HG03045 (cell line): ENCODE results near the gene TAS2R42.

Experiments
- ATAC-seq: cut with Tn5 transposase; IDR thresholded peaks from one replicate; pipeline ENCODE4 v1.9.1; 2021; ENCODE audit warnings: mild to moderate bottlenecking, moderate library complexity; ENCODE audit not compliant: unreplicated experiment

The TAS2R42 gene, protein sequence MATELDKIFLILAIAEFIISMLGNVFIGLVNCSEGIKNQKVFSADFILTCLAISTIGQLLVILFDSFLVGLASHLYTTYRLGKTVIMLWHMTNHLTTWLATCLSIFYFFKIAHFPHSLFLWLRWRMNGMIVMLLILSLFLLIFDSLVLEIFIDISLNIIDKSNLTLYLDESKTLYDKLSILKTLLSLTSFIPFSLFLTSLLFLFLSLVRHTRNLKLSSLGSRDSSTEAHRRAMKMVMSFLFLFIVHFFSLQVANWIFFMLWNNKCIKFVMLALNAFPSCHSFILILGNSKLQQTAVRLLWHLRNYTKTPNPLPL

DNA sequence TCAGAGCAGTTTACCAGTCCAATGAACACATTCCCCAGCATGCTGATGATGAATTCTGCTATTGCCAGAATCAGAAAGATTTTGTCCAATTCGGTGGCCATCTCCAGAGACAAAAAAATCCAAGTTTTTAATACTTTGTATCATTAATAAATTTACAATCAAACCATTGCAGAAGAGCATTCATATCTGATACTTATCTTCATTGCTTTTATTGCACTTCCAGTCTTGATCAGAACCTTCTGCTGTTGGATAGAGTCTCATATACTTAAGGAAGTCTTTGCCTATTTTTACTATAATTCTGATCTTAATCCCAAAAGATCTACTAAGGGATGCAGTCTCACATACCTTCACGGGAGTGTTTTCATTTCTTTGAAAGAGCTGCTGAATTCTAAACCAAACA is at the start of gene TAS2R42:
TAS2R42 (minus strand) TSS at position 101 of the 400 bp plus-strand sequence; CDS start at position 101, 0 bp downstream.
- ATAC-seq = no peak

DNA sequence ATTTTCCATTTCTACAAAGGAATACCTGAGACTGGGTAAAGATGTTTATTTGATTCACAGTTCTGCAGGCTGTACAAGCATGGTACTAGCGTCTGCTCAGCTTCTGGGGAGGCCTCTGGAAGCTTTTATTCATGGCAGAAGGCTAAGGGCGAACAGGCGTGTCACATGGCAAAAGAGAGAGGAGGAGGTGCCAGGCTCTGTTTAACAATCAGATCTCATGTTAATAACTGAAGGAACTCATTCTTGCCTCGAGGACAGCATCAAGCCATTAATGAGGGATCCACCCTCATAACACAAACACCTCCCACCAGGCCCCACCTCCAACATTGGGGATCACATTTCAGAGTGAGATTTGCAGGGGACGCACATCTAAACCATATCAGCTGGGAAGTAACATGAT is 46.8 kb upstream of the TAS2R42 start:
- ATAC-seq = no peak

DNA sequence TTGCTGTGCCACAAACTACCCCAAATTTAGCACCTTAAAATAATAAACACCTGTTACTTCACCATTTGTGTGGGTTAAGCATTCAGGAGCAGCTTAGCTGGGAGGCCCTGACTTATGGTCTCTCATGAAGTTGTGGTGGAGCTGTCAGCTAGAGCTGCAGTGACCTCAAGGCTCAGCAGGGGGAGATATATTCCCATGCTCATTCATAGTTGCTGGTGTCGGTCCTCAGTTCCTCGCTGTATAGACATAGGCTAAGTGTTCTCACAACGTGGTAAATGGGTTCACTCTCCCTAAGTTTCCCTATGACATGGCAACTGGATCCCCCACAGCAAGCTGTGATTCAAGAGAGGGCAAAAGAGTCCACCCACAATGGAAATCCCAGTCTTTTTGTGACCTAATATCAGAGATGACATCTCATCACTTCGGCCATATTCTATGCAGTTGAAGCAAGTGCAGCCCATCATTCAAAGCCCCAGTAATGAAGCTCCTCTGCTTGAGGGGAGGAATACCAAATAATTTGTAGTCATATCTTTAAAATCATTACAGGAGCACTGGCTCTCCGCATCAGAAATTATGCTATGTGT is 41.7 kb upstream of the TAS2R42 start:
- ATAC-seq = no peak

- no peak for ATAC-seq
Observed at GRCh38 chr12:11227373-11227772, 40.6 kb upstream of the TAS2R42 start.

GRCh38 chr12:11209113-11209512 is 22.4 kb upstream of the TAS2R42 start:
- no peak for ATAC-seq

GRCh38 chr12:11204173-11204572 is 17.4 kb upstream of the TAS2R42 start:
- ATAC-seq = no peak

DNA sequence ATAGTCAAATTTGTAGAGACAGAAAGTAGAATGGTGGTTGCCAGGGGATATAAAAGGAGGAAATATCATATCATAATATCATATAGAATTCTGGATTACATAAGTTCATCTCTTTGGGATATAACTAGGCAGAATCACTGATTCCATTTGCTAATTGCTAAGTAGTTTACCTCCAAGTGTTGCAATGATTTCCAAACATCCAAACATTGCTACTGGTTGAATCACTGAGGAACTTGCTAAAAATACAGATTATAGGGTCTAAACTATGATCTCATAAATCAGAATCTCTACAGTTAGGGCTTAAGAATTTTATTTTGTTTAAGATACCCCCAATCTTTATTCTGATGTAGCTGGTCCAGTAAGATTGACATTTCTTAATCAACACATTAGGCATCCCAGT is 16.1 kb upstream of the TAS2R42 start:
- ATAC-seq = no peak

DNA sequence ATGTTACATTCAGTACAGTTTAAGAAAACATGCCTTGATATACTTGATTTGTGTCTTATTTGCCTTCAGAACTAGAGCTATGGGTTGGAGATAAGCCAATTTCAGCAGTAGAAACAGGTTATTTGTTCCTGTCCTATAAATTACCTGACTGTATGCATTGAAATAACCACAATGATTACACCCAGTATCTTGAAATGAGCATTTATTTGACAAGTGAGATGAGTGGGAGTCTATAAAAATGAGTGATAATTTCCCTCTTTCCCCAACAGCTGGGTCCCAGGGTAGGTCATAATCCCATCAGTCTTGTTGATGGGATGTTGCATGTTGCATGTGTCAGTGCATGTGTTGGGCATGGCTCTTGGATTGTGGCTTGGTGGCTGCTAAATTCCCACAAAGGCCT is 3.7 kb downstream of the TAS2R42 start:
- no peak for ATAC-seq

DNA sequence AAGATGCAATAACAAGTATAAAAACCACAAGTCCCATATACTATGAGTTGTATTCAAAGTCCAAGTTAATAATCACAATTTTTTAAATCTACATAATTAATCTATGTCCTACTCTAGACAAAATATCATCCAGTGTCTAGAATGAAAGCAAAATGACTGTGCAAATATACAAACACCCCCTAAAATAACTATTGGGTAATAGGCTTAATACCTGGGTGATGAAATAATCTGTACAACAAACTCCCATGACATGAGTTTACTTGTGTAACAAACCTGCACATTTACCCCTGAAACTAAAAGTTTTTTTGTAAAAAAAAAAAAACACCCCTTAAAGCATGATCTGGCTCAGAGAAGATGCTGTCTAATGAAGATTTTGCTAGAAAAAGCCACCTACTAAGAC is 4.2 kb downstream of the TAS2R42 start:
- ATAC-seq = no peak

- ATAC-seq = no peak
Observed at GRCh38 chr12:11178250-11178649, 8.5 kb downstream of the TAS2R42 start.

GRCh38 chr12:11174022-11174421 is 12.7 kb downstream of the TAS2R42 start:
- no peak for ATAC-seq

DNA sequence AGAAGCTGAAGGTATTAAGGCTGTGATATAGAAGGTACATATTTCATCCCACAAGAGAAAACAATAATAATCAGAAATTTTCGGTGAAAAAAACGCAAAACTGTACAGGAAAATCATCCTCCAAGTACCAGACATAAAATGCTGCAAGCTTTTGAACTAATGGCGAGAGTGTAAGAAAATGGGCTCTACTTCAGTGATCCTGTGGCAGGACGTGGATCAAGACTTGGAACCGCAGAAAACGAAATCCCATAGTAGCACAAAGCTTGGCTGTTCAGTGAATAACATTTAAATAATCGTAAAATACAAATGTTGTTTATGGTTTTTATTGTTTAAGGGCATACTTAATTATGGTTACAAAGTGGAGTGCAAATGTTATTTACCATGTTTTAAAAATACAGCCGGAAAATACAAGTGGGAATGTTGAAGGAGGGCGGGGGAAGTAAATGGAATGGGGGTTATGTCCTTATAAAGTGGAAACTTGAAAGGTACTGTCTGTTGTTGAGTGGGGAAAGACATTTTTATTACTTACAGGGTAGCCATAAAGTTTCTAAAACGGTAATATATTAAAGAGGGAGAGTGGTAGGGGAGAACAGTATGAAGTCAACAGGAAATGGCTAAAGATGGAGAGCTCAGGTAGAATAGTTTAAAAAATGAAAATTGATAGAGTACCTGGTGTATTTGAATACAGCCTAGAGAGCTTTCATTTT is 14.6 kb downstream of the TAS2R42 start:
- no peak for ATAC-seq

DNA sequence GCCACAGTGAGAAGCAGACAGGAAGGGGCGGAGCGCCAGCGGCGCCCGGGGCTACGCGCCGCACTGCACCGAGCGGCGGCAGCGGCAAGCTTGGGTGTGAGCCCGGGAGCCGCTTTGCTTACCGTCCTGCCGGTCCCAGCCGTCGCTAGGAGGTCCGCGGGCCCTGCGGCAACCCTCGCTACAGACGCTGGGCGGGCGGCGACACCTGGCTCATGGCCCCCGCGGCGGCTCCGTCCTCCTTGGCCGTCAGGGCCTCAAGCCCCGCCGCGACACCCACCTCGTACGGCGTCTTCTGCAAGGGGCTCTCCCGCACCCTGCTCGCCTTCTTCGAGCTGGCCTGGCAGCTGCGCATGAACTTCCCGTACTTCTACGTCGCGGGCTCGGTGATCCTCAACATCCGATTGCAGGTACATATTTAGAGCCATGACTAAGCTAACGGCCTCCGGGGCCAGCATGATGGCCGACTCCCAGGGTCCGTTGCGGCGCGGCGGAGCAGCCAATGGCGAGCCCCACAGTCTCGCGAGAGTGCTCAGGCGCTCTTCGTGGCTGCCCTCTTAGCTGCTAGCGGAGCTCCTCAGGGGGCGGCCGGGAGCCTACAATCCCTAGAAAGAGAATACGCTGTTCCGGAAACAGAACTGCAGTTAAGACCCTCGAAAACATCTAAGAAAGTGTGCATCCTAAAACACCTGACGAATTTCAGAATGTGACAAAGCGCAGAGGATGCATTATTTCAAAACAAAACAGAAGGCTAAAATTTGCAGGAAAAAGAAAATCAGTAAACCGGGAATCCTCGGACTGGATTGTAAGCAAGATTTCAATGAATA is 15.4 kb downstream of the TAS2R42 start, which contains the start of gene SMIM10L1:
SMIM10L1 (plus strand) TSS at position 50 of the 824 bp plus-strand sequence; CDS start at position 213, 163 bp downstream.
- ATAC-seq = peak; percentile 98

- ATAC-seq = no peak
Observed at GRCh38 chr12:11170810-11171144, 16.0 kb downstream of the TAS2R42 start.

DNA sequence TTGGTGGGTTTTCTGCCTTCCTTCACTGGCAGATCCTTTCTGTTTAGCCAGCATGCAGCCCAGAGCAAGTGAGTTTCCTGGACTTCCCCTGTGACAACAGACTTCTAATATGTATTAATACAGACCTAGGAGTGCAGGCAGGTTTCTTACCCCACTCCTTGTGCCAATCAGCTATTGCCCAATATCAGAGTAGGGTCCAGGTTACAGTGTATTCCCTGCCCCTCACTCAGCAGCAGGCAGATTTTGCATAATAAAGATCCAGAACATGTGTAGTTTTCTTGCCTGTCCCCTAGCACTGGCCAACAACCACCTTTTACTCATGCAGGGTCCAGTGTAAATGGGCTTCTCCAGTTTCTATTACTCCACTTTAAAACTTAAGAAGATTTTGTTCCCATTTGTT is 20.4 kb downstream of the TAS2R42 start:
- no peak for ATAC-seq

DNA sequence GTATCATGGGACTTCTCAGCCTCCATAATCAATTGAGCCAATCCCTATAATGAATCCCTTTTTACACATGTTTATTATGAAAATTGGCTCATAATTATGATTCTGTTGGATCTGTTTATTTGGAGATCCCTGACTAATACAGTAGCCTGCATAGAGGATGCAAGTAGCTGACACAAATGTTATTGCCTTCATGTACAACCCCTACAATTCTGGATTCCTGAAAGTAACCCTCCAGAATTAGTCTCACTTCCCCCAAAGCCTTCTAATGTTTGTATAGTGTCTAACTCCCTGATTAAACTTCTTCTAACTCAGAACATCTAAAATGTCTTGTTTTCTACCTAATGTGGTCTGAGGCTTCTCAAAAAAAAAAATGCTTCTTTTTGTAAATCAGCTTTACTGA is 22.4 kb downstream of the TAS2R42 start:
- ATAC-seq = no peak

GRCh38 chr12:11162502-11162901 is 24.2 kb downstream of the TAS2R42 start:
- no peak for ATAC-seq

- no peak for ATAC-seq
Observed at GRCh38 chr12:11158885-11159444, 27.8 kb downstream of the TAS2R42 start.

- no peak for ATAC-seq
Observed at GRCh38 chr12:11154400-11154925, 32.3 kb downstream of the TAS2R42 start.

GRCh38 chr12:11152725-11153124 is 34.0 kb downstream of the TAS2R42 start:
- no peak for ATAC-seq

DNA sequence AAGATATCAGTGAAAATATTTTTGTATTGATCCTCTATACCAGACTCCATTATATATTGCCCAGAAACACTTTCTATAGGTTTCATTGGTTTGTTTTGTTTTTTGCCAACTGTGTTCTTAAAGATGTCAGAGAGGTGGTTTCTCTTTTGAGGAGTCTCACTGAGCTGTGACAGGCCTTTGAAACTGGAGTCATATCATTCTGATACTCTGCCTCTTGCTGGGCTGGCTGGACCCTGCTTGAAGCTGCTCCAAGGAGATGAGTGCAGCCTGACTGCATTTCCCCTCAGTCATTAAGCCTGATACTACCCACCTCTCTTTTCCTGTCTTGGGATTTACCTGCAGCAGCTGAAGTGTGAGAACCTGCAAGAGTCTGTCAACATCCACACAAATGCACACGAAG is 35.9 kb downstream of the TAS2R42 start:
- no peak for ATAC-seq
